Activated CD8-positive, alpha-beta T cell treated with anti-CD3 and anti-CD28 coated beads for 36 hours (primary cell): Measurements from ENCODE around the gene PACRG. TPM values are rescaled to one million over a fixed set of nuclear protein-coding genes. Genes with fewer than 3 reads are reported as not detected.

ENCODE experiments used
- ATAC-seq: fragments of 200-7000 bp; cut with Tn5 transposase; one replicate; pipeline ENCODE4 v1.10.0; 2021; ENCODE audit warnings: mild to moderate bottlenecking, moderate library complexity
- CTCF ChIA-PET: fragments of 350-600 bp; sonication (Branson Sonifier 250); formaldehyde crosslinking; loops from one replicate; lab custom pipeline; 2021; ENCODE audit warnings: antibody characterized with exemption; lab: Charles Lee
- POLR2A ChIA-PET: fragments of 350-600 bp; sonication (Branson Sonifier 250); formaldehyde crosslinking; loops from one replicate; lab custom pipeline; 2021; ENCODE audit warnings: antibody characterized with exemption; lab: Charles Lee
- DNase-seq: peaks from one replicate; pipeline ENCODE4 v3.0.0-alpha.2; 2020
- H3K27ac Mint-ChIP-seq: one replicate; pipeline ENCODE4 v1.8.0; 2021; ENCODE audit warnings: mild to moderate bottlenecking, mixed read lengths
- H3K27me3 Mint-ChIP-seq: one replicate; pipeline ENCODE4 v1.8.0; 2021; ENCODE audit warnings: mixed read lengths
- H3K36me3 Mint-ChIP-seq: one replicate; pipeline ENCODE4 v1.8.0; 2021; ENCODE audit warnings: low read depth, mixed read lengths
- H3K4me1 Mint-ChIP-seq: one replicate; pipeline ENCODE4 v1.8.0; 2021; ENCODE audit warnings: low read depth, mixed read lengths
- H3K4me3 Mint-ChIP-seq: one replicate; pipeline ENCODE4 v1.8.0; 2021; ENCODE audit warnings: mild to moderate bottlenecking, moderate library complexity, mixed read lengths
- H3K9me3 Mint-ChIP-seq: one replicate; pipeline ENCODE4 v1.8.0; 2021; ENCODE audit warnings: mixed read lengths
- CTCF ChIP-seq: fragments of 200-600 bp; IDR thresholded peaks from one replicate; pipeline ENCODE4 v1.8.0; 2022; ENCODE audit warnings: antibody characterized with exemption, mild to moderate bottlenecking
- intact Hi-C: fragments of 100-400 bp; cut with micrococcal nuclease; formaldehyde crosslinking; loops from one replicate; pipeline ENCODE4 v1.10.0; 2022
- total RNA-seq, 2 experiments: library from RNA; stranded (reverse); gene quantifications; one replicate each; pipeline ENCODE4 v1.2.3, GENCODE V29; 2021

Gene PACRG
- total RNA-seq, 2 experiments from 2014 or later = not detected

- Mint-ChIP-seq H3K9me3 (no peaks in the 10 kb centered on the region), H3K4me3 (no peak overlapping the region), H3K36me3 (no peaks in the 10 kb centered on the region), H3K27me3 (no peaks in the 10 kb centered on the region), H3K4me1 (no peaks in the 10 kb centered on the region), H3K27ac (no peak overlapping the region)
- ChIA-PET POLR2A (no interaction called here), CTCF (no interaction called here)
- ATAC-seq (no peak), DNase-seq (no peak)
- intact Hi-C loops = no loop called here
- TF ChIP-seq CTCF = no peak
Observed at GRCh38 chr6:163343609-163344008, 615.8 kb downstream of the PACRG start.

DNA sequence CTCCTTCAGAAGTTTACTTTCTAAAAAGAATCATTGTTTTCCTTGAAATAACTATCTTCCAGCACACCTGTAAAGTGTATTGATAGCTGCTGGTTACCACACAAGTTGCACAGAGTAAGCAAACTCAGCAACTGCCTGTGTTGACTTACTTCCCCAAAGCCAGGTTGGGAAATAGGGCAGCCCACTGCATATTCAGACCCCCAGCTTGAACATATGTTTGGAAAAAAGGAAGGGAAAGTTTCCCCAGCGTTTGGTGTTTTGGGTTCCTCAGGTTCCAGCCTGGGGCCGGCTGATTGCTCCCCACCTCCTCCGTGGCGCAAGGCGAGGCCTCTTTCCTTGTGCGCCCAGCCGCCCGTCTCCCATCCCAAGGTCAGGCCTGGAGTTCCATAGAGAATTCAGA lies 616.6 kb downstream of the PACRG start:
- intact Hi-C loops = no loop called here
- DNase-seq (no peak), ATAC-seq (no peak)
- no peak for TF ChIP-seq CTCF
- H3K36me3 Mint-ChIP-seq = no peaks in the 10 kb centered on the region
- no peaks in the 10 kb centered on the region for H3K4me1 Mint-ChIP-seq
- H3K9me3 Mint-ChIP-seq = no peaks in the 10 kb centered on the region
- H3K27me3 Mint-ChIP-seq = no peaks in the 10 kb centered on the region
- POLR2A ChIA-PET = interaction anchor here (0.8 kb wide), 1 partner anchor 10 kb away, joined by 3 read pairs; no protein-coding TSS in a partner anchor
- no peak overlapping the region for H3K4me3 Mint-ChIP-seq
- CTCF ChIA-PET = no interaction called here
- H3K27ac Mint-ChIP-seq = no peak overlapping the region

GRCh38 chr6:163345931-163346330 lies 618.2 kb downstream of the PACRG start:
- ChIA-PET POLR2A (no interaction called here), CTCF (no interaction called here)
- no peaks in the 10 kb centered on the region for H3K27me3 Mint-ChIP-seq
- no peaks in the 10 kb centered on the region for H3K36me3 Mint-ChIP-seq
- H3K4me1 Mint-ChIP-seq = no peaks in the 10 kb centered on the region
- no peak for ATAC-seq
- no peak for DNase-seq
- no peaks in the 10 kb centered on the region for H3K9me3 Mint-ChIP-seq
- intact Hi-C loops = no loop called here
- no peak overlapping the region for H3K27ac Mint-ChIP-seq
- no peak for TF ChIP-seq CTCF
- H3K4me3 Mint-ChIP-seq = no peak overlapping the region

DNA sequence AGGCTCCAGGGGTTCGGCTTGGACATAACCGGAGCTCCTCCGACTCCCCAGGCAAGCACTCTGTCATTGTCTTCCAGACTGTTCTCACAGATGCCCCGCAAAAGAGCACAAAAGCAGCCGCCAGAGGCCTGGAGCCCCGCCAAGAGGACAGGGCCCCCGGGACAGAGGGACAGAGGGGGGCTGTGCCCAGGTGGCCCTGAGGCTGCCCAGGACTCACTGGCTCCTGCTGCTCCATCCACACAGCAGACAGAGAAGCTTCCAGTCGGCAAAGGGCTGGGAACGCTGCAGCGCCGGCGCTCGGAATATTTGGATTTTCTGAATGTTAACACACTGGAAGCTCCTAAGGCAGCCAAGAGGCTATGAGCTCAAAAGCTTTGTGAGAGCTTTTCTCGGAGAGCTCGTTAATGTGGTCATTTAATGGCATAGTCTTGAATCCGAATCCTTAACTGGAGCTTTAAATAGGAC lies 618.8 kb downstream of the PACRG start:
- no peaks in the 10 kb centered on the region for H3K27me3 Mint-ChIP-seq
- no peak for TF ChIP-seq CTCF
- DNase-seq (no peak), ATAC-seq (no peak)
- no peaks in the 10 kb centered on the region for H3K4me1 Mint-ChIP-seq
- H3K27ac Mint-ChIP-seq = no peak overlapping the region
- H3K4me3 Mint-ChIP-seq = no peak overlapping the region
- ChIA-PET CTCF (no interaction called here), POLR2A (no interaction called here)
- H3K36me3 Mint-ChIP-seq = no peaks in the 10 kb centered on the region
- intact Hi-C loops = no loop called here
- no peaks in the 10 kb centered on the region for H3K9me3 Mint-ChIP-seq

- no peaks in the 10 kb centered on the region for H3K9me3 Mint-ChIP-seq
- CTCF ChIA-PET = no interaction called here
- no peak overlapping the region for H3K27ac Mint-ChIP-seq
Observed at GRCh38 chr6:163347021-163347446, 619.3 kb downstream of the PACRG start.

More at GRCh38 chr6:163347021-163347446, 619.3 kb downstream of the PACRG start:
- no peak overlapping the region for H3K4me3 Mint-ChIP-seq
- H3K36me3 Mint-ChIP-seq = no peaks in the 10 kb centered on the region
- intact Hi-C loops = no loop called here
- no peaks in the 10 kb centered on the region for H3K27me3 Mint-ChIP-seq
- TF ChIP-seq CTCF = no peak
- DNase-seq = no peak
- H3K4me1 Mint-ChIP-seq = no peaks in the 10 kb centered on the region
- no peak for ATAC-seq
- POLR2A ChIA-PET = no interaction called here
